Measurements from ENCODE around the gene CDC23. TPM values are rescaled to one million over a fixed set of nuclear protein-coding genes. Genes with fewer than 3 reads are reported as not detected.

The CDC23 gene
- total RNA-seq, 1 experiment from 2014 or later, result 40.0 TPM

GRCh38 chr5:138234651-138235050, 21.5 kb upstream of the CDC23 start:
- ATAC-seq, result no peak
- Histone ChIP-seq H3K36me3 (ENCODE audit: control insufficient read depth in 1 of 2, insufficient read depth in 2 of 2, low read length in 2 of 2) (no peaks in the 10 kb centered on the region), H3K27ac (ENCODE audit: low read depth, low read length) (no peak overlapping the region), H3K4me2 (ENCODE audit: low read length) (no peak overlapping the region), H3K9me2 (ENCODE audit: insufficient read depth) (no peaks in the 10 kb centered on the region), H3K27me3 (ENCODE audit: insufficient read depth, low read length) (0 out of 2 replicates have a peak, but pooled peaks cover 3% of the 10 kb centered on the region), H4K20me1 (ENCODE audit: insufficient read depth) (no peaks in the 10 kb centered on the region), H3K4me3 (replicated peaks in 1 of 2; ENCODE audit: low read depth in 1 of 2, low read length in 2 of 2) (no peak overlapping the region), H3K9me3 (ENCODE audit: control insufficient read depth in 1 of 2, insufficient read depth in 1 of 2, low read depth in 1 of 2, low read length in 2 of 2) (no peaks in the 10 kb centered on the region), H3K79me2 (ENCODE audit: insufficient read depth, low read length) (no peaks in the 10 kb centered on the region), H3K9ac (ENCODE audit: low read length) (no peak overlapping the region), H2AFZ (ENCODE audit: low read depth, low read length, poor library complexity, severe bottlenecking) (no peak overlapping the region), H3K4me1 (ENCODE audit: control insufficient read depth in 1 of 2, insufficient read depth in 2 of 2, low read length in 2 of 2) (no peaks in the 10 kb centered on the region)
- BruUV-seq (replicated peaks), result no TSS peak
- intact Hi-C loops (cut with micrococcal nuclease), result no loop called here
- DNase-seq (ENCODE audit: low read depth, low spot score), result no peak
- TF ChIP-seq RAD21 (IDR thresholded peaks at IDR 0.05; ENCODE audit: low read depth), result no peak
- TF ChIP-seq CTCF (IDR thresholded peaks at IDR 0.05 in 2 of 3, conservative IDR thresholded peaks at IDR 0.05 in 1 of 3; ENCODE audit: borderline replicate concordance in 1 of 3, insufficient read depth in 1 of 3, low read depth in 2 of 3, low read length in 2 of 3), result no peak
- TF ChIP-seq POLR2A (IDR thresholded peaks at IDR 0.05; ENCODE audit: borderline replicate concordance, extremely low read depth, insufficient read depth, insufficient read length), result no peak
- TF ChIP-seq ZFX (IDR thresholded peaks at IDR 0.05), result no peak
- no peak for TF ChIP-seq POLR2AphosphoS5 (IDR thresholded peaks at IDR 0.05; ENCODE audit: low read depth, low read length)
- no peak for TF ChIP-seq JUND (IDR thresholded peaks at IDR 0.05)
- TF ChIP-seq EGR1 (IDR thresholded peaks at IDR 0.05; ENCODE audit: low read depth), result no peak
- no peak for TF ChIP-seq SRF (IDR thresholded peaks at IDR 0.05; ENCODE audit: low read depth)
- no peak for TF ChIP-seq CEBPB (IDR thresholded peaks at IDR 0.05; ENCODE audit: low read depth)
- TF ChIP-seq MAX (IDR thresholded peaks at IDR 0.05), result no peak
- ChIA-PET RAD21 (ENCODE audit: low non-redundant PET in 1 of 2, low total read pairs in 2 of 2, uncharacterized antibody in 2 of 2, unreplicated experiment in 2 of 2) (no interaction called here), CTCF (interaction anchor here (1.5 kb wide), 1 partner anchor 12 kb away, joined by 3 read pairs; no protein-coding TSS in a partner anchor), POLR2A (no interaction called here)

- no peak overlapping the region for H3K9ac ChIP-seq (ENCODE audit: low read length)
- H3K79me2 ChIP-seq (ENCODE audit: insufficient read depth, low read length), result no peaks in the 10 kb centered on the region
- no peaks in the 10 kb centered on the region for H3K9me3 ChIP-seq (ENCODE audit: control insufficient read depth in 1 of 2, insufficient read depth in 1 of 2, low read depth in 1 of 2, low read length in 2 of 2)
- H3K36me3 ChIP-seq (ENCODE audit: control insufficient read depth in 1 of 2, insufficient read depth in 2 of 2, low read length in 2 of 2), result no peaks in the 10 kb centered on the region
- H3K4me3 ChIP-seq (replicated peaks in 1 of 2; ENCODE audit: low read depth in 1 of 2, low read length in 2 of 2), result no peak overlapping the region
- DNase-seq (ENCODE audit: low read depth, low spot score) (no peak), ATAC-seq (peak; percentile 20; the same call in 1 of the 2 replicates)
- H3K27ac ChIP-seq (ENCODE audit: low read depth, low read length), result no peak overlapping the region
- H2AFZ ChIP-seq (ENCODE audit: low read depth, low read length, poor library complexity, severe bottlenecking), result no peak overlapping the region
- no peaks in the 10 kb centered on the region for H3K4me1 ChIP-seq (ENCODE audit: control insufficient read depth in 1 of 2, insufficient read depth in 2 of 2, low read length in 2 of 2)
- no peak overlapping the region for H3K4me2 ChIP-seq (ENCODE audit: low read length)
- intact Hi-C loops (cut with micrococcal nuclease), result no loop called here
- TF ChIP-seq ZBTB33 (IDR thresholded peaks at IDR 0.05; ENCODE audit: extremely low read depth, insufficient replicate concordance, low read length), result no peak
- no peak for TF ChIP-seq ZFX (IDR thresholded peaks at IDR 0.05)
- TF ChIP-seq EZH2 (IDR thresholded peaks at IDR 0.05), result no peak
- TF ChIP-seq SRF (IDR thresholded peaks at IDR 0.05; ENCODE audit: low read depth), result no peak
- TF ChIP-seq CTCF (IDR thresholded peaks at IDR 0.05 in 2 of 3, conservative IDR thresholded peaks at IDR 0.05 in 1 of 3; ENCODE audit: borderline replicate concordance in 1 of 3, insufficient read depth in 1 of 3, low read depth in 2 of 3, low read length in 2 of 3), result no peak
- no peak for TF ChIP-seq POLR2A (IDR thresholded peaks at IDR 0.05; ENCODE audit: borderline replicate concordance, extremely low read depth, insufficient read depth, insufficient read length)
- no peak for TF ChIP-seq ATF3 (IDR thresholded peaks at IDR 0.05)
- no peak for TF ChIP-seq ELF1 (IDR thresholded peaks at IDR 0.05; ENCODE audit: borderline replicate concordance, low read depth)
- H3K9me2 ChIP-seq (ENCODE audit: insufficient read depth), result no peaks in the 10 kb centered on the region
- ChIA-PET CTCF (no interaction called here), RAD21 (ENCODE audit: low non-redundant PET in 1 of 2, low total read pairs in 2 of 2, uncharacterized antibody in 2 of 2, unreplicated experiment in 2 of 2) (no interaction called here), POLR2A (interaction anchor here (0.6 kb wide), 1 partner anchor 55 kb away, joined by 3 read pairs; the partner anchor contains the start of gene KIF20A)
- no TSS peak for BruUV-seq (replicated peaks)
- 0 out of 2 replicates have a peak, but pooled peaks cover 3% of the 10 kb centered on the region for H3K27me3 ChIP-seq (ENCODE audit: insufficient read depth, low read length)
- no peaks in the 10 kb centered on the region for H4K20me1 ChIP-seq (ENCODE audit: insufficient read depth)
Measured at GRCh38 chr5:138233280-138233679, 20.2 kb upstream of the CDC23 start.

Measured in HCT116 (cell line).